Upper lobe of left lung (tissue), 6 donors: ENCODE results near the gene FOLR3. TPM values are rescaled to one million over a fixed set of nuclear protein-coding genes. Genes with fewer than 3 reads are reported as not detected.

Experiments
- ATAC-seq, 2 donors: fragments of 200-7000 bp; cut with Tn5 transposase; one replicate each; pipeline ENCODE4 v1.9.1; 2022; ENCODE audit warnings: mild to moderate bottlenecking in 2 of 2, moderate library complexity in 2 of 2; ENCODE audit not compliant: low FRiP score in 2 of 2
- DNase-seq, 2 donors: peaks; one replicate each; pipeline ENCODE4 v3.0.0-alpha.2; 2019 to 2020
- H3K27ac ChIP-seq, 4 donors: fragments of 200-600 bp; sonication (generic); one replicate each; pipeline ENCODE4 v1.5.1; 2016 to 2019
- H3K27me3 ChIP-seq, 4 donors: fragments of 200-600 bp; sonication (generic); one replicate each; pipeline ENCODE4 v1.5.1; 2017 to 2019
- H3K36me3 ChIP-seq, 4 donors: fragments of 200-600 bp; sonication (generic); one replicate each; pipeline ENCODE4 v1.5.1; 2016 to 2019
- H3K4me1 ChIP-seq, 4 donors: fragments of 200-600 bp; sonication (generic); one replicate each; pipeline ENCODE4 v1.5.1; 2018 to 2019
- H3K4me3 ChIP-seq, 4 donors: fragments of 200-600 bp; sonication (generic); one replicate each; pipeline ENCODE4 v1.5.1; 2017 to 2019; ENCODE audit warnings: mild to moderate bottlenecking in 2 of 4, moderate library complexity in 1 of 4
- H3K9me3 ChIP-seq, 4 donors: fragments of 200-600 bp; sonication (generic); one replicate each; pipeline ENCODE4 v1.5.1; 2018 to 2019
- EP300 ChIP-seq, 4 donors: sonication (generic); formaldehyde crosslinking; IDR thresholded peaks; one replicate each; pipeline ENCODE4 v1.5.1; 2017; ENCODE audit warnings: antibody characterized with exemption in 4 of 4, control low read depth in 2 of 4
- POLR2A ChIP-seq, 4 donors: fragments of 450-650 bp; IDR thresholded peaks; one replicate each; pipeline ENCODE4 v1.5.1; 2016 to 2017; ENCODE audit warnings: antibody characterized with exemption in 4 of 4, mild to moderate bottlenecking in 2 of 4
- POLR2AphosphoS5 ChIP-seq, 2 donors: sonication (generic); formaldehyde crosslinking; IDR thresholded peaks; one replicate each; pipeline ENCODE4 v1.5.1; 2017; ENCODE audit warnings: antibody characterized with exemption in 2 of 2
- WGBS, 2 donors: methylation state at CpG; one replicate each; pipeline ENCODE4 v1.1.5; 2017 to 2018; 5-methylcytosine and 5-hydroxymethylcytosine counted together
- total RNA-seq, 6 donors: library from RNA; depleted of rRNA in 4 of 6; stranded (reverse); fragments of >200 nt in 4 of 6; gene quantifications; one replicate each; pipeline versions ENCODE4 v1.1.0 to v1.2.1, GENCODE V29; 2016 to 2021
- TF ChIP-seq, protein P1 (sequence below), 6 experiments: fragments of 450-650 bp in 4 of 6; fragments of 200-600 bp in 2 of 6; sonication (generic) in 2 of 6; IDR thresholded peaks; one replicate each; pipeline ENCODE4 v1.5.1; 2016 to 2019; ENCODE audit warnings: antibody characterized with exemption in 6 of 6
- donor health status: DM: no; HTN: no; CAD: no; lungs with moderate emphysema.
- donor health status: DM: no; HTN: yes; CAD: no; lungs with severe emphysema.

FOLR3 gene
- total RNA-seq, 6 donors from 2014 or later: 1.4 to 69.7 (median 9.5) TPM; not detected in 2

DNA sequence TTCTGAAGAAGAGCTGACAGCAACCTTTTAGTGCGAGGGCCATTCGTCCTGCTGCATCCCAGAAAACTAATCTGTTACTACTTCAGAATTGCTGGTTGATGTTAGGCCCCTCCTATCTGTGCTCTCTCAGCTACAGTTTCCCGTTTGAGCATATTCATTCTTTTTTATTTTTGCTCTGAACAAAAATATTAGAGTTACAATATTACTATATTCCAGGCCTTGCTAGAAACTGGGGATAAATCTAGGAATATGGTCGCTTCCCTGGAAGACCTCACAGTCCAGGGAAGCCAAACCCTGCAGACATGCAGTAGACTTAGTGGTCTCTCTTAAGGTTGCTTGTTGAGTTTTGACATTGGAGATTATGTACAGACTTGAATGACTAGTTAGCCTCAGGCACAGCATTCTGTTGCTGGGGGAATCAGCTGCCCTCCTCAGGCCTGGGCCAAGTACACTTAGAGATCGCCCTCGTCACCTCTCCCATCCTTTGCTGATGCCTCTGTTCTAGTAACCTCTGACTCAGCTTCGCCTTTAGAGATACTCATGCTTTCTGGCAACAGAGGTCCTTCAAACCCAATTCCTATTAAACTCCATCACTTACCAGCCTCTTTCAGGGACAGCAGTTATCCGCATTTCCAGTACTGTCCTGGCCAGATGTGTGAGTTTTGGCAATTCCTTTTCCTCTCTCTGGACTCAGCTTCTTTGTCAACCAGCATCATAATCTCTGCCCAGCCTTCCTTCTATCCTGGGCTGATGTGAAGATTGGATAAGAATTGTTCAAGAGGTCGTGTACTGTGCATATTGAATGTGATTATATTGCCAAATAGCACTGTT lies 22.3 kb upstream of the FOLR3 start:
- Histone ChIP-seq H3K4me3 (peak overlapping the region in 3 of 4 donors; percentile 60 to 70 (median 64)), H3K27me3 (no peaks in the 10 kb centered on the region), H3K9me3 (no peaks in the 10 kb centered on the region), H3K4me1 (peaks cover 10 to 13% (median 12%) of the 10 kb centered on the region in 4 donors), H3K36me3 (peaks cover 0 to 13% (median 5%) of the 10 kb centered on the region in 4 donors), H3K27ac (peak overlapping the region; percentile 96 to 98 (median 98))
- no peak for TF ChIP-seq EP300 (IDR thresholded peaks at IDR 0.05)
- TF ChIP-seq, protein P1, sequence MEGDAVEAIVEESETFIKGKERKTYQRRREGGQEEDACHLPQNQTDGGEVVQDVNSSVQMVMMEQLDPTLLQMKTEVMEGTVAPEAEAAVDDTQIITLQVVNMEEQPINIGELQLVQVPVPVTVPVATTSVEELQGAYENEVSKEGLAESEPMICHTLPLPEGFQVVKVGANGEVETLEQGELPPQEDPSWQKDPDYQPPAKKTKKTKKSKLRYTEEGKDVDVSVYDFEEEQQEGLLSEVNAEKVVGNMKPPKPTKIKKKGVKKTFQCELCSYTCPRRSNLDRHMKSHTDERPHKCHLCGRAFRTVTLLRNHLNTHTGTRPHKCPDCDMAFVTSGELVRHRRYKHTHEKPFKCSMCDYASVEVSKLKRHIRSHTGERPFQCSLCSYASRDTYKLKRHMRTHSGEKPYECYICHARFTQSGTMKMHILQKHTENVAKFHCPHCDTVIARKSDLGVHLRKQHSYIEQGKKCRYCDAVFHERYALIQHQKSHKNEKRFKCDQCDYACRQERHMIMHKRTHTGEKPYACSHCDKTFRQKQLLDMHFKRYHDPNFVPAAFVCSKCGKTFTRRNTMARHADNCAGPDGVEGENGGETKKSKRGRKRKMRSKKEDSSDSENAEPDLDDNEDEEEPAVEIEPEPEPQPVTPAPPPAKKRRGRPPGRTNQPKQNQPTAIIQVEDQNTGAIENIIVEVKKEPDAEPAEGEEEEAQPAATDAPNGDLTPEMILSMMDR (IDR thresholded peaks at IDR 0.05): no peak
- TF ChIP-seq POLR2A (IDR thresholded peaks at IDR 0.05): no peak
- no peak for TF ChIP-seq POLR2AphosphoS5 (IDR thresholded peaks at IDR 0.05)
- DNase-seq: no peak
- ATAC-seq: no peak
- 64% methylated on average over 9 of the region's 9 CpGs for WGBS, 2 donors

DNA sequence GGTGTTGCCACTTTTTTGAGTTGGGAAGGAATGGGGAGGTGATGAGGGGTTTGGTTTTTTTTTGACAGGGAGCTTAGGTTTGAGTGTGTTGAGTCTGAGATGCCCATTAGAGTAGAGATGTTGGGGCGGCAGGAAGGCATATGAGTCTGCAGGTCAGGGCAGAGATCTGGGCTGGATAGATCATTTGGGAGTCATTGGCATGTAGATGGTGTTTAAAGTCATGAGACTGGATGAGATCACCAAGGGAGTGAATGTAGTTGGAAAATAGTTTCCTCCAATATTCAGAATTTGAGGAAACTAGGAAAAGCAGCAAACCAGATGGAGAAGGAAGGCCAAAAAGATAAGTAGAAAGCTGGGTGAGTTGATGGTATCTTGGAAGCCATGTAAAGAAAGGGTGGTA lies 21.0 kb upstream of the FOLR3 start:
- DNase-seq: no peak
- no peak for ATAC-seq
- TF ChIP-seq POLR2AphosphoS5 (IDR thresholded peaks at IDR 0.05): no peak
- TF ChIP-seq, protein P1 (IDR thresholded peaks at IDR 0.05): no peak
- no peak for TF ChIP-seq POLR2A (IDR thresholded peaks at IDR 0.05)
- no peak for TF ChIP-seq EP300 (IDR thresholded peaks at IDR 0.05)
- Histone ChIP-seq H3K9me3 (no peaks in the 10 kb centered on the region), H3K27ac (no peak overlapping the region), H3K27me3 (no peaks in the 10 kb centered on the region), H3K4me3 (no peak overlapping the region), H3K4me1 (peaks cover 10 to 13% (median 12%) of the 10 kb centered on the region in 4 donors), H3K36me3 (peaks cover 0 to 7% (median 2%) of the 10 kb centered on the region in 4 donors)
- WGBS, 2 donors: 100% methylated on average over 1 of the region's 1 CpG

DNA sequence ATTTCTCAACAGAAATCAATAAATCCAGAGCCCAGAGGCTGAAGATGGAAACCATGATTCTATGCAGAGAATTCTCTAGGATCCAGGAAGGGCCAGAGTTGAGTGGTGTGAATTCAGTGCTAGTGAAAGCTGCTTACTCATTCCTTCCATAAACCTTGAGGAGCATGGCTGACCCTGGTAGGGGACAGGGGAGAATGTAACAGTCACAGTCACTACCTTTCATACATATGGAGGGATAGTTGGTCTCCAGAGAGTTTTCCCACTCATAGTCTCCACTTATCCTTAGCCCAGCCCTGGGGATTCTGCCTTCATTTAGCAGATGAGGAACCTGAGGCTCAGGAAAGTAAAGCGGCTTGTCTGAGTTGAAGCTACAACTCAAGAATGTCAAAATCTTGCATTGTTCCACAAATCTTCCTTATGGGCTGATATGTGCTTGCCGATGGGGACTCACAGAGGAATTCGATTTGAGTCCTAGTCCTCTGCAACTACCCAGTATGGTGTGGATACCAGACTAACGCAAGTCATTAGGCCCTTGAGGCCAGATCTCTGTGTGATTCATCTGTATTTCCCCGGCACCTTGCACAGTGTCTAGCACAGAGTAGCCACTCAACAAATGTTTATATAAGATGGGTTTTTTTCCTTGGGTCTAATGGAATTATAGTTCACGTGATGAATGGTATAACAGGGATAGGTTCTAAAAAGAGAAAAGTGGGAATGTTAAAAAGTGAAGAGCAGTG lies 19.3 kb upstream of the FOLR3 start:
- H3K9me3 ChIP-seq: no peaks in the 10 kb centered on the region

DNA sequence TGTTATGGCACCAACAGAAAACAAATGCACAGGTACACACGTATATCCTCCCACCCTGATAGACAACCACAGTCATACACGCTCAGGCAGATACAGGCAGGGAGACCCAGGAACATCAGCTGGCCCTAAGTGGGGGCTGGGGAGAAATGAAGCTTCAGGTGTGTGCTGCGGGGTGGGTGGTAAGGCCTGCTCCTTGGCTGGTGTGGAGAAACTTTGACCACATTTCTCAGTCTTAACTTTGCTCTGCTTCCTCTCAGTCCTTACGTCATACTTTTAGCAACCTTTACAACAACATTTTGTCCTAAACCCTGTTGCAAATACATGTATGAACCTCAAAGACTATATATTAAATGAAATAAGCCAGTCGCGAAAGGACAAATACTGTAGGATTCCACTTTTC lies 16.3 kb upstream of the FOLR3 start:
- ATAC-seq (no peak), DNase-seq (no peak)
- Histone ChIP-seq H3K27me3 (no peaks in the 10 kb centered on the region), H3K4me1 (no peaks in the 10 kb centered on the region), H3K9me3 (no peaks in the 10 kb centered on the region), H3K36me3 (no peaks in the 10 kb centered on the region), H3K4me3 (no peak overlapping the region), H3K27ac (peak overlapping the region; percentile 11 to 69 (median 40))
- TF ChIP-seq POLR2A (IDR thresholded peaks at IDR 0.05) (no peak), POLR2AphosphoS5 (IDR thresholded peaks at IDR 0.05) (no peak), EP300 (IDR thresholded peaks at IDR 0.05) (no peak)
- TF ChIP-seq, protein P1 (IDR thresholded peaks at IDR 0.05): no peak
- WGBS, 2 donors: 71 to 76% methylated on average over 6 of the region's 6 CpGs

More for the DNA sequence above, 19.3 kb upstream of the FOLR3 start:
- WGBS, 2 donors: 91 to 94% methylated on average over 6 of the region's 6 CpGs
- Histone ChIP-seq H3K4me3 (no peak overlapping the region), H3K4me1 (peaks cover 7 to 11% (median 11%) of the 10 kb centered on the region in 4 donors), H3K27me3 (no peaks in the 10 kb centered on the region), H3K27ac (no peak overlapping the region), H3K36me3 (no peaks in the 10 kb centered on the region)
- no peak for DNase-seq
- TF ChIP-seq POLR2A (IDR thresholded peaks at IDR 0.05): no peak
- no peak for ATAC-seq

DNA sequence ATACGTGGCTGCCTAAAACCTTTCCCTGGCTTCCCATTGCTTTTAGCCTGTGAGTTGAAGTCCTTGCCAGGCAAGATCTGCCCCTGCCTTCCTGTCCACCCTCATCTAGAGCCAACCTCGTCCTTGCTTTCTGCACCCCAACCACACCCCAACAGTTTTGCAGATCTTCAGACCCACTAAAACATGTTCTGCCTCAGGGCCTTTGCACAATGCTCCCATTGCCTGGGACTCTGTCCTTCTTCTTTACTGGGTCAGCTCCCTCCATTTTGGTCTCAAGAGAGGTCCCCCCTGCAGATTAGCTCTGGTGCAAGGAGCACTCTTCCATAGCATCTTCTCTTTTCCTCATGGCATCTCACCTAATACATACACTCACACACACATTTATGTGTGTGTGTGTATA lies 14.6 kb upstream of the FOLR3 start:
- DNase-seq (no peak), ATAC-seq (no peak)
- WGBS, 2 donors: 69 to 81% methylated on average over 2 of the region's 2 CpGs
- Histone ChIP-seq H3K27ac (no peak overlapping the region), H3K9me3 (no peaks in the 10 kb centered on the region), H3K36me3 (no peaks in the 10 kb centered on the region), H3K4me3 (no peak overlapping the region), H3K27me3 (no peaks in the 10 kb centered on the region), H3K4me1 (no peaks in the 10 kb centered on the region)
- TF ChIP-seq, protein P1 (IDR thresholded peaks at IDR 0.05): no peak
- TF ChIP-seq POLR2A (IDR thresholded peaks at IDR 0.05) (no peak), POLR2AphosphoS5 (IDR thresholded peaks at IDR 0.05) (no peak), EP300 (IDR thresholded peaks at IDR 0.05) (no peak)
